Hematopoietic multipotent progenitor cell treated with erythropoietin and hydrocortisone succinate and interleukin-3 and kit ligand, for 6 days (in vitro differentiated cells): ENCODE results near the gene TBC1D1.

Source experiments
- DNase-seq: peaks from one replicate; pipeline ENCODE4 v3.0.0-alpha.2; 2015

The TBC1D1 gene

DNA sequence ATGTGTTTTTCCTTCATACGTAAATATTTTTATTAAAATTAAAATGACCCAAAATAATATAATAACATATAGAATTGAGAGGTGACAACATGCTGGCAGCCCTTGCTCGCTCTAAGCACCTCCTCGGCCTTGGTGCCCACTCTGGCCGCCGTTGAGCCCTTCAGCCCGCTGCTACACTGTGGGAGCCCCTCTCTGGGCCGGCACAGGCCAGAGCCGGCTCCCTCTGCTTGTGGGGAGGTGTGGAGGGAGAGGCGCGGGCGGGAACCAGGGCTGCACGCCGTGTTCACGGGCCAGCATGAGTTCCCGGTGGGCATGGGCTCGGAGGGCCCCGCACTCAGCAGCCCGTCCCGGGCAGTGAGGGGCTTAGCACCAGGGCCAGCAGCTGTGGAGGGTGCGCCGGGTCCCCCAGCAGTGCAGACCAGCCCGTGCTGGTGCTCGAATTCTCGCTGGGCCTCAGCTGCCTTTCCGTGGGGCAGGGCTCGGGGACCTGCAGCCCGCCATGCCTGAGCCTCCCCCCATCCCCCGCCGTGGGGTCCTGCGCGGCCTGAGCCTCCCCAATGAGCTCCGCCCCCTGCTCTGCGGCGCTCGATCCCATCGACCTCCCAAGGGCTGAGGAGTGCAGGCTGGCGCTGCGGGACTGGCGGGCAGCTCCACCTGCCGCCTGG is 291.6 kb downstream of the TBC1D1 start:
- DNase-seq = no peak

DNA sequence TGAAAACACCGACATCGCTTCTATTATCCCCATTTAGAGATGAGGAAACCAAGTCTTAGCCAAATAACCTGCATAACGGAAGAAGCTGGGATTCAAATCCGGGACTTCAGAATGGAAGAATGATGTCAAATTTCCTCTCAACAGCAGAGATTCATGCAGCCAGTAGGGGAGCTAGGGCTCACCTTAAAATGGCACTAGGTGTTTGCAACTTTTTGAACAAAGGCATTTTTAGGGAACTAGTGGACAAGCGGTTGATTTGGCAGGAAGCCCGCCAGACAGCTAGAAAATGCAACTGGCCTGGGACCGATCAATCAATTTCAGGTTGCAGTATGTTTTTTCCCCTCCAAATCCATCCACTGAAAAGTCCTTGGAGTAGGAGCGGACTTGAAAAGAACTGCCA is 293.5 kb downstream of the TBC1D1 start:
- DNase-seq = no peak

DNA sequence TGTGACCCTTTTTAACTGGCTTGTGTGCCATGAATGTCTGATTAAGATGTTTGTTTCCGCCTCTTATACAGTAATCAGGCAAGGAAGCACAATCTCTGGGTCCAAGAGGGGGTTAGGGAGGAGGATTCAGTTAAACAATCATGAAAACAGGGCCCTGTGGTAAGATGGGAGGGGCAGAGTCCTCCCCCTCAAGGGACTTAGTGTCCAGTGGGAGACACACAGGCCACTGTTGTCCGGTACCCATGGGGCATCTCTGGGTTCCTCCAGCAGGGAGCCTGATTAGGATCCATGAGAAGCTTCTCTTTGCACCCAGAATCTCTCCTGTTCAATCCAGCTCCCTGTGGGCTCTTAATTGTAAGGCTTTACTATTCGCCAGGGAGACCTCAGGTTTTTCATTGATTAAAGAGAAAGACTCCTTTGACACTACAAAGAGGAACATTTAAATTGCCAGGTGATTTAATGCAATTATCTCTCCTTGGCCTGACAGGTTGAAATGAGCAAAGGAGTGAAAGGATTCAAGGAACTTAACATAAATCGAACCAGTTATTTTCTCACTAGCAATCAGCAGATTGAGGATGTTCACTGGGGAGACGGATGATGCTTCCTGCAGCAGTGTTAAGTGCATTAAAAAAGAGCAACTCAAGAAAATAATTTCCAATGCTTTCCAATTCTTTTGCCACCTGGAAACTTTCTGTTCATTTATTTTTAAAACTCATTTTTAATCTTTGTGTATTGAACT is 294.7 kb downstream of the TBC1D1 start:
- DNase-seq = no peak

DNA sequence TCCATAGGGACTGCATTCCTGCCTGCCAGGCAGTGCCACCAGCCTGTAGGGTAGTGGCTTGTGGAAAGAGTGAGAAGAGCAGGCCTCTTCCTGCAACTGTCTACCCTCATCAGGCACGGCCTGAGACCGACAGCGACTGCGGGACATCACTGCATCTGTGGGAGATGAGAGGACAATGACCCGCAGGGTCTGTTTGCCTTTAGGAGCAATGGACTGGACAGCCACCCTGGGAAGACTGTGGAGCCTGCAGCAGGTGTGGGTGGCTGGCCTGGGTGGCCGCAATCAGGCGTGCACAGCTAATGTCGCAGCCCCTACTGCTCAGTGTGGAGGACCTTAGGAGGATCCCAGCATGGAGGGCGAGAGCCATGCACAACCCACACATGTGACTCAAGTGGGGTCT is 297.3 kb downstream of the TBC1D1 start:
- DNase-seq = no peak

DNA sequence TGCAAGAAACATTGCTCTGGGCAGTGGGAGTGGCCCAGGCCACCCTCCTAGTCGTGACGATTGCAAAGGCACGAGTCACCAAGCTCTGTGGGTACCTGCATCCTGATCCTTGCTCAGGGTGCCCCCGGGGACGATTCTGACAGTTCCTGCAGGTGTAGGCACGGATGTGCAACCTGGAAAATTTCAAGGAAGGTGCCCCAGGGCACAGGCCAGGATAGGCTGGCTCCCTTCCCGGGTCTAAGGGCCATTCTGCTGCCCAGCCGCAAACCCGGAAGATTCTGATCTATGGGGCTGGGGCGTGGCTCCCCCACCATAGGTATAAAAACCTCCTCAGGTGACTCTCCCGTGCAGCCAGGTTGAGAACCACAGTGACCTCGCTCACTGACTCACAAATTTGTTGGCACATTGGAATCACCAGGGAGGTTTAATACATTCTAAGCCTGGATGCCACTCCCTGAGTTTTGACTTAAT is 297.8 kb downstream of the TBC1D1 start:
- DNase-seq = no peak
